ENCODE data around the gene RNPEPL1.

DNA sequence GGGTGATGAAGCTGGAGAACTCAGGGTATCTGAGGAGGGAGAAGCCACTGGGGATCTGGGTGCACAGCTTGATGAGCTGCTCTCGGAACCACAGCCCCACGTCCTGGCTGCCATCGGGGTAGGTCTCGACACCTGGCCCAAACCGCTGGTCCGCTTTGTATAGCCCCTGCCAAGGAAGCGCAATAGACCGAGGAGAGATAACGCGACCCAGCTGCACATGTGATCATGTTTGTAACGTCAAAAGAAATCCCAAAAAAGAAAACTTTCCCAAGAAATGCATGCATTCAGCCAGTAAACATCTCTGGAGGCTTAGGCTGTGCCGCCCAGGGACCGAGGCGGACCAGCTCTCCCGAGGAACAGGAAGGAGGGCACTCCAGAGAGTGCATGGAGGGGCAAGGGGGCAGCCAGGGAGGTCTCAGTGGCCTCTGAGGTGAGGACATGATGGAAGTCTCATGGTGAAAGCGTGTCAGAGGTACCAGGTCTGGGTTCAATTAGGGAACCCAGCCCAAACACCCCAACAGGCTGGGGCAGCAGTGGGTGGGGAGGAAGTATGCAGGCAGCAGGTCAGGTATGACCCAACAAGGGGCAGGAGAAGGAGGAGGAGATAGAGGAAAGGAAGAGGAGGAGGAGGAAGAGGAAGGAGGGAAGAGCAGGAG is 38.8 kb upstream of the RNPEPL1 start:
- no peak for TF ChIP-seq CTCF (IDR thresholded peaks at IDR 0.05)
- no peak for TF ChIP-seq POLR2AphosphoS5 (IDR thresholded peaks at IDR 0.05; ENCODE audit: low read depth, low read length)
- no peak for TF ChIP-seq SIN3A (IDR thresholded peaks at IDR 0.05; ENCODE audit: borderline replicate concordance, insufficient read depth, low read depth, low read length)
